ENCODE results near the gene OGFR.

OGFR gene

DNA sequence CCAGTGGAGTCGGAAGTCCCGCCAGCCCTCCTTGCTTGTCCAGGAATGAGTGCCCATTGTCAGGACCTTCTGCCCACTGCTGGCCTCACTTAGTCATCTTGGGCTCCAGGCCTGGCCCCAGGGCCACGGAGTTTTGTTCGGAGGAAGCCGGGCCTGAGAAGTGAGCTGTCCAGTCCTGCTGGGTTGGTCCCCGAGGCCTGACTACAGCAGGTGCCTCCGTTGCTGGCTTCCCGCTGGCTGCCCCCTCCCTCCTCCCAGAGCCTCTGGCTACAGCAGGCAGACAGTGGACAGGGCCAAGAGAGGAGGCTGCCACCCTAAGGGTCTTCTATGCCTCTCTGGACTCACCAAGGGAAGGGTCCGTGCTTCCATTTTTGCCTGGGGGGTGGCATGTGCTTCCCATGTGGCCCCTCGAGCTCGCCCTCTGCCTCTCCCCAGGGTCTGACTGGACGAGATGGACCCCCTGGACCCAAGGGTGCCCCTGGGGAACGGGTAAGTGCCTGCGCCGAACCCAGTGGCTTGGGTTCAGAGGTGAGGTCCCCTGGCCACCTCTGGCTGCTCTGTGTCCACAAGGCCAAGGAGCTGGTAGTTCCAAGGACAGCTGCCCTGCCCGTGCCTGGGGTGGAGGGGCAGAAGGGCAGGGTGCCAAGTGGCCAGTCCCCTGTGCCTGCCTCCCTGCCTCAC is 15.0 kb downstream of the OGFR start:
- in situ Hi-C loops (cut with HindIII; ENCODE audit: low pct_ligation_motif_present, low pct_unique_long_range_greater_than_20kb, low sequenced_read_pairs): no loop called here
- peak; percentile 22 for DNase-seq

DNA sequence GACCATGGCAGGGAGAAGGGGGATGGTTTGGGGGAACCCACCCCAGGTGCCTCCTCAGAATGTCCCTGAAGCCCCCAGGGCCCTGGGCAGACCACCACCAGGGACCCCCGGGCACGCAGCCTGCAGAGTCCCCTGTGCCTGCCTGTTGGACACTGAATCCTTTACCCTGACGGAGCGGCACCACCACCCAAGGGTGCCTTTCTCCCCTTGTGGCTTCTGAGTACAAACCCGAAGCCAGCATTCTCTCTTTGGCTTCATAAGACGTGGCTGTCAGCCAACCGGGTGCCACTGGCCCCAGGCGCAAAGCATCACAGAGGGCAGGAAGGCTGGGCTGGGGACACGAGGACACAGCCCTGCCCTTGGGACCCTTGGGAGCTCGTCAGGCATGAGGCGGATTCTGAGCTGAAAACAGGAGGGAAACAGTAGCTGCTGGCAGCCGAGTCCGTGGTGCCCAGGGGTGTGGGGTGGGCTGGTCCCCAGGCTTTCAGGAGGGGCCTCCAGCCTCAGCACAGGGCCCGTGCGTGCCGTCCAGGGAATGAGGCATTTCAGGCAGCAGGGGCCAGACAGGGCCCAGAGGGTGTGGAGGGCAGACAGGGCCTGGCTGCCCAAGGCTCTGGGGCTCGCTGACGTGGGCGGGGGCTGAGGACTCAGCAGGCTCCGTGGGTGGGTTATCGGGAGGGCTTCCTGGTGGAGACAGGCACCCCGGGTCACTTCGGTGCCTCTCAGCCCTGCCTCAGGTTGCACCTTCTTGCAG is 15.8 kb downstream of the OGFR start:
- DNase-seq: no peak
- in situ Hi-C loops (cut with HindIII; ENCODE audit: low pct_ligation_motif_present, low pct_unique_long_range_greater_than_20kb, low sequenced_read_pairs): no loop called here

DNA sequence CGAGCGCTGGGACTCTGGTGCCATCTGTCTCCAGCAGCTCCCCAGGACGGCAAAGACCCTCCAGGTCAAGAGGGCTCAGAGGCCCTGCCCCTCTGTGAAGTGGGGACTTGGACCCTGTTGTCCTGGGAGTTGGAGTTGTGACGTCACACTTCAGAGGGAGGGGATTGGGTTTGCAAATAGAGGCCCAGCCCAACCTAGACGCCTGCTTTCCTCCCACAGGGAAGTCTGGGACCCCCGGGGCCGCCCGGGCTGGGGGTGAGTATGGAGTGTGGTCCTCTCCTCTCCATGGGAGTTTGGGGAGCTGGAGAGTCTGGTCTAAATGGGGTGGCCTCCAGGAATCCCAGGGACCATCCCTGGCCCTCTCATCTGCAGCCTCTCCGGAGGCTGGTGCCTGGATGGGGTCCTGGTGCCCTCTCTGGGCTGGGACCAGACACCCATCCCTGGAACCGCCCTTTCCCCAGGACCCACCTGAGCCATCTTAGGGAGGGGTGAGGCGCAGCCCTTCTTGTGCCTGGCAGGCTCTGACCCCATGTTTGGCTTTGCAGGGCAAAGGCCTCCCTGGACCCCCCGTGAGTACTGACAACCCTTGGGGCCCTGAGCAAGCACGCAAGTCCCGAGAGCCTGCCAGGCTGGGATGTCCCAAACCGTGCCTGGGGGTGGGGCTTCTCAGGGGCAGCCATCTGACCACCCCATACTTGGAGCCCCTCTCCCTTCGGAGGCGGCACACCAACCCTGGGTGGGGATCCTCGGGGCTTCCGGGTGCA is 16.5 kb downstream of the OGFR start:
- no peak for DNase-seq
- in situ Hi-C loops (cut with HindIII; ENCODE audit: low pct_ligation_motif_present, low pct_unique_long_range_greater_than_20kb, low sequenced_read_pairs): no loop called here

DNA sequence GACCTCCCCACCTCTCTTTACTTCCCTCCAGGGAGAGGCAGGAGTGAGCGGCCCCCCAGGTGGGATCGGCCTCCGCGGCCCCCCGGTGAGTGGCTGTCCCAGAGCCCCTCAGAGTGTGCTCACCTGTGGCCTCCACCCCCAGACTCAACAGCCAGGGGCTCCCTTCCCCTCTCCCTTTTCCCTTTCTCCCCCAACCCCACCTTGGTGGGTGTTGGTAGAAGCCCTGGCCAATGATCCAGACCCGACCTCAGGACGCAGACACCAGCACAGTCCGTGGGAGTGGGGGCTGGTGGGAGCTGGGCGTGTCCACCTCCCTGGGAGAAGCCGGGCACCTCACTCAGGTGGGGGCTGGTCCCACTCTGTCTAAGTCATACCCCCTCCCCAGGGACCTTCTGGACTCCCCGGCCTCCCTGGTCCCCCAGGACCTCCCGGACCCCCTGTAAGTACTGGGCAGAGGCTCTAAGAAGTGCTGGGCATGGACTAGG is 17.1 kb downstream of the OGFR start:
- in situ Hi-C loops (cut with HindIII; ENCODE audit: low pct_ligation_motif_present, low pct_unique_long_range_greater_than_20kb, low sequenced_read_pairs): no loop called here
- DNase-seq: no peak

DNA sequence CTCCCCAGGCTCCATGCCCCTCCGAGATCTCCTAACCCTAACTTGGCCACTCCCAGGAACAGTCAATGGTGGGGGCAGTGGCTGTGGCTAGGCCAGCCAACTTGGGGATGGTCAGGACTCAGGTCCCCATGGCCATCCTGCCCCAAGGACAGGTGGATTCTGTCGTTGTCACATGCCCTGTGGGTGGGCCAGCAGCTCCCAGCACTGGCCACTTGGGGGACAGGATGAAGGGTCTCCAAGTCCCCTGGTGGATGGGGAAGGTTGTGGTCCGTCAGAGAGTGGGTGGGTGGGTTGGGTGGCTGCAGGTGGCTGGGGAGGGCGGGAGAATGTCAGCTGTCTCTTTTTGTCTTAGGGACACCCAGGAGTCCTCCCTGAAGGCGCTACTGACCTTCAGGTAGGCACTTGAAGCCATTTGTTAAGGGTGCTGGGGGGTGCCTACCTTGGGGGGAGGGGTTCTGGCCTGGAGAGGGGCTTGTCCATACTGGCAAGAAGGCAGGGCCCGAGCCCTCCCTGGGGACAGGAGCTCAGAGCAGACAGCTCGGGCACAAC is 17.7 kb downstream of the OGFR start:
- DNase-seq: no peak
- in situ Hi-C loops (cut with HindIII; ENCODE audit: low pct_ligation_motif_present, low pct_unique_long_range_greater_than_20kb, low sequenced_read_pairs): no loop called here

DNA sequence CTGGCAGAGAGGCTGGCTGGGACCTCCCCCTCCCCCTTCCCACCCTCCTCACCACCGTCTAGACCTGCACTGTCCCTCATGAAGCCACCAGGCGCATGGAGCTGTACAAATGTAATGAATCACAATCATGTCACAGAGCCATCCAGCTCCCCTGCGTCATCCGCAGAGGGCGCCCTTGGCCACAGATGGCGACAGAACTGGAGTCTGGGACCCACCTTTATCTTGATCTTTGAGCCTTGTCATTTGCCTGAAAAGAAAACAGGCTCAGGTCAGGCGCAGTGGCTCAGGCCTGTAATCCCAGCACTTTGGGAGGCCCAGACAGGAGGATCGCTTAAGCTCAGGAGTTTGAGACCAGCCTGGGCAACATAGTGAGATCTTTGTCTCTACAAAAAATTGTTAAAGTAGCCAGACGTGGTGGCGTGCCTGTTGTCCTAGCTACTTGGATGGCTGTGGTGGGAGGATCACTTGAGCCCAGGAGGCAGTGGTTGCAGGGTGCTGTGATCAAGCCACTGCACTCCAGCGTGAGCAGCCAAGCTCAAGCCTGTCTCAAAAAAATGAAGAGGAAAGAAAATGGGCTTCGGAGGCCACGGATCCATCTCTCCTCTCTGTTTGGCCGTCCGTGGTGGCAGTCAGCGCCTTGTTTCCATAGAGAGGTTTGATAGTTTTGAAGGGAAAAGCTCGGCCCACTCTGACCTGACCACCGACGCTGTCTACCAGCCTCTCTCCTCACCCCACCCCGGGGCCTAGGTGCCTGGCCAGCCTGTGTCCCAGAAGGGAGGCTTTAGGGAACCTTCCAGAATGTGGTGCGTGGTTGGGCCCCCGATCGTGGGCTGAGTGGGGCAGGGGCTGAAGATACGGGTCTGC is 18.4 kb downstream of the OGFR start:
- in situ Hi-C loops (cut with HindIII; ENCODE audit: low pct_ligation_motif_present, low pct_unique_long_range_greater_than_20kb, low sequenced_read_pairs): no loop called here

DNA sequence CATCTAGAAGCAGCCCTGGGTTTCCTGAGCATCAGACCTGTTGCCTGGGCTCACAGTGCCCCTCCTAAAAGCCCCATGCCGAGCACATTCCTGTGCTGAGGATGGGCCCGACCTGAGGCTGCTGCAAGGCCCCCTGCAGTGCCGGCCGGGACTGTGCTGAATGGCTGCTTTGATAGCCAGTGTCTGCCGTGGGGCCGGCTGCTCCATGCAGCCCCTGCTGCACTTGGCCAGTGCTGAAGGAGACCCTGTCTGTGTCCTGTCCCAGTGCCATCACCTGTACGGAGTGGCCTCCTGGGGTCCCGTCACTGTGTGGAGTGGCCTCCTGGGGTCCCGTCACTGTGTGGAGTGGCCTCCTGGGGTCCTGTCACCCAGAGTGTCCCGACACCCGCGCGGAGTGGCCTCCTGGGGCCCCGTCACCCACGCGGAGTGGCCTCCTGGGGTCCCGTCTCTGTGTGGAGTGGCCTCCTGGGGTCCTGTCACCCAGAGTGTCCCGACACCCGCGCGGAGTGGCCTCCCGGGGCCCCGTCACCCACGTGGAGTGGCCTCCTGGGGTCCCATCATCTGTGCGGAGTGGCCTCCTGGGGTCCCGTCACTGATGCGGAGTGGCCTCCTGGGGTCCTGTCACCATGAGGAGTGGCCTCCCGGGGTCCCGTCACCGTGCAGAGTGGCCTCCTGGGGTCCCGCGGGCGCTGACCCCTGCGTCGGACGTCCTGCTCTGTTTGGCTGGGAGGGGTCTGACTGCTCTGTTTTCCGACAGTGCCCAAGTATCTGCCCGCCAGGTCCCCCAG is 19.2 kb downstream of the OGFR start:
- DNase-seq: no peak
- in situ Hi-C loops (cut with HindIII; ENCODE audit: low pct_ligation_motif_present, low pct_unique_long_range_greater_than_20kb, low sequenced_read_pairs): no loop called here

More for the DNA sequence above, 18.4 kb downstream of the OGFR start:
- DNase-seq: peak; percentile 42

DNA sequence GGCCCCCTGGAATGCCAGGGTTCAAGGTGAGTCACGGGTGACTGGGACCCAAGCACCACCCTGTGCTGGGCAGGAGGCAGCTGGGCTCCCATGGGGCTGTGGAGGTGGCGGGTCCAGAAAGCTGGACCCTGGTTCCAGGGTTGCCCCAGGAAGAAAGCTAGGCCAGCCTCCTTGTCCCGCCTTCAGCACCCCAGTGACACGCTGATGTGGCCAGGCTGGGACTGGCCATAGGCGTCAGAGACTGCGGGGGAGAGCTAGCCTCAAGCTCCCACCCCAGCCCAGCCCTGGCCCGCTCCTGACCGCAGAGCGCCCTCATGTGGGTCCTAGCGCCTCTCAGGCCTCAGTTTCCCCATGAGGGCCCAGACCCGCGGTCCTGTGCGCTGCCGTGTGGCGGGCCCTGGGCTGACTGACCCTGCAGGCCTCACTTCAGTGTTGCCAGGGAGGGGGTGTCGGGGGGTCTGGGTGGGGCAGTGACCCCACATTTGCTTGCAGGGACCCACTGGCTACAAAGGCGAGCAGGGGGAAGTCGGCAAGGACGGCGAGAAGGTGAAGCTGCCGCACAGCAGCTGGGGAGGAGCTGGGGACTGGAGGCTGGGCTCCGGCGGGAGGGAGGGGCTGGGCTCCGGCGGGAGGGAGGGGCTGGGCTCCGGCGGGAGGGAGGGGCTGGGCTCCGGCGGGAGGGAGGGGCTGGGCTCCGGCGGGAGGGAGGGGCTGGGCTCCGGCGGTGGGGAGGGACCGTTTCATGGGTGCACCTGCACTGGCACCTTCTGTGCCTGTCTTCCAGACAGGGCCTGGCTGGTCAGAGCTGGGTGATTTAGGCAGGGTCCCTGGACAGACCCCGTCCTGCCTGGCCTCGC is 20.1 kb downstream of the OGFR start:
- in situ Hi-C loops (cut with HindIII; ENCODE audit: low pct_ligation_motif_present, low pct_unique_long_range_greater_than_20kb, low sequenced_read_pairs): no loop called here

DNA sequence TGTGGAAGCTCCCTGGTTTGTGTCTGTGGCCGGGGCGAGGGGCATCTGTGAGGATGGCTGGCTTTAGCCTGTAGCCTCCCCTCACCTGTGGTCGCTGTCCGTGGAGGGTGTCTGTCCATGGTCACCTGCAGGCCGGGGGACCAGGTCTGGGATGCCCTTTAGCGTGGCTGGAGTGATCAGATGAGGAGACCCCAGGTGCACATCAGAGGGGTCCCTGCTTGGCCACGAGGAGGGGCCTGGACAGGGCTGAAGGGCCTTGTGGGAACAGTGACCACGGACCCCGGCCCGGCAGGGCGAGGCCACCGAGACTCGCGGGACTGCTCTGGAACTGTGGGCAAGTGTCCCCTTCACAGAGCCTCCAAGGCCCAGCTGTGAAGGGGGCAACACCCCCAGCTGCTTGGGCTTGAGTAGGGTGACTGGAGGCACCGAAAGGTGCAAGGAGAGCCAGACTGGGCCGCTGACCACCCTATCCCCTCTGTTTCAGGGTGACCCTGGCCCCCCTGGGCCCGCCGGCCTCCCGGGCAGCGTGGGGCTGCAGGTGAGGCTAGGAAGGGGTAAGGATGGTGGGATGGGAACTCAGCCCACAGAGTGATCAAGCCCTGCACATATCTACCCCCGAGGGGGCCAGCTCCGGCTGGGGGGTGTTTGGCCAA is 20.8 kb downstream of the OGFR start:
- in situ Hi-C loops (cut with HindIII; ENCODE audit: low pct_ligation_motif_present, low pct_unique_long_range_greater_than_20kb, low sequenced_read_pairs): no loop called here
- no peak for DNase-seq

More for the DNA sequence above, 20.1 kb downstream of the OGFR start:
- DNase-seq: peak; percentile 44

DNA sequence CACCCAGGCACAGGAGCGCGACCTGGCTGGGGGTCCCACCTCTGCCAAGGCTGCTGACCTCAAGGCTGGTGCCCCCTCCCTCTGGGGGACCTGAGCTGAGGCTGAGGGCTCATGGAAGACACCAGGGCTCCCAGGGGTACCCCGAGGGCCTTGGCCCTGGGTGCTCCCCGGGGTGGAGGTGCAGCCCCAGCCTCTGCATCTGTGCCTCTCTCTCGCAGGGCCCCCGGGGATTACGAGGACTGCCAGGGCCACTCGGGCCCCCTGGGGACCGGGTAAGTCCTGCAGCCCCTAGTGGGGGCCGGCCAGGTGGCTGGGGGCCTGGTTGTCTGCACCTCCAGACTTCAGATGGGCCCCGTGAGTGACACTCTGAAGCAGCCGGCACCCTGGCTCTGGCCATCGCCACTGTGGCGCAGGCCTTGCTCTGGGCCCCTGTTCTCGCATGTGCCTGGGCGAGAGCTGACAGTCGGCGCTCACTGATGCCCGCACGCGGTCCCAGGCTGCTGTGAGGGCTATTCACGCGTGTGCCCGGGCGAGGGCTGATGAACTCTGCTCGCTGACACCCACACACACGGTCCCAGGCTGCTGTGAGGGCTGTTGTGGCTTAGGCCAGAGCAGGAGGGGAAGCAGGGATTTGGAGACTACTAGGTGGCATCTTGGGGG is 21.5 kb downstream of the OGFR start:
- no peak for DNase-seq
- in situ Hi-C loops (cut with HindIII; ENCODE audit: low pct_ligation_motif_present, low pct_unique_long_range_greater_than_20kb, low sequenced_read_pairs): no loop called here

DNA sequence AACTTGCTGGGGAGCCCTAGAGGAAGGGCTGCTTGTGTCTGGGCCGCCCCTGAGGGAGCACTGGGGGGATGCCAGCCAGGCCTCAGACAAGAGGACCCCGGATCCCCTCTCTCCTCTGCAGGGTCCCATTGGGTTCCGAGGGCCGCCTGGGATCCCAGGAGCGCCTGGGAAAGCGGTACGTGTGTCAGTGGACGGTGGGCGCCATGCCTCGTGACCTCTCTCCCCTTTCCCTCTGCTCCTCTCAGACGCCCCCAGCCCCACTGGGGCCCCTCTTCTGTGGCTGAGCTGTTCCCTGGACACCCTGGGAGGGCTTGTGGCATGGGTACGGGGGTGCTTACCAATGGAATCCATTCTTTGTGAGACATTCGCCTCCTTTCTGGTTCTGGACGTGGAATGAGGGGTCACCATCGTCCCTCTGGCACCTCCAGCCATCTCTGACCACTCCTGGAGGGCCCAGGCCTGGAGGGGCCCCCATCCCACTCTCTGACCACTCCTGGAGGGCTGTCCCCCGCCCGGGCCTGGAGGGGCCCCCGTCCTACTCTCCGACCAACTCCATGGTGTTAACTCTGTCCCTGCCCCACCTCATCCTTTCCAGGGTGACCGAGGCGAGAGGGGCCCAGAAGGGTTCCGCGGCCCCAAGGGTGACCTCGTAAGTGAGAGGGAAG is 22.1 kb downstream of the OGFR start:
- in situ Hi-C loops (cut with HindIII; ENCODE audit: low pct_ligation_motif_present, low pct_unique_long_range_greater_than_20kb, low sequenced_read_pairs): no loop called here
- no peak for DNase-seq

DNA sequence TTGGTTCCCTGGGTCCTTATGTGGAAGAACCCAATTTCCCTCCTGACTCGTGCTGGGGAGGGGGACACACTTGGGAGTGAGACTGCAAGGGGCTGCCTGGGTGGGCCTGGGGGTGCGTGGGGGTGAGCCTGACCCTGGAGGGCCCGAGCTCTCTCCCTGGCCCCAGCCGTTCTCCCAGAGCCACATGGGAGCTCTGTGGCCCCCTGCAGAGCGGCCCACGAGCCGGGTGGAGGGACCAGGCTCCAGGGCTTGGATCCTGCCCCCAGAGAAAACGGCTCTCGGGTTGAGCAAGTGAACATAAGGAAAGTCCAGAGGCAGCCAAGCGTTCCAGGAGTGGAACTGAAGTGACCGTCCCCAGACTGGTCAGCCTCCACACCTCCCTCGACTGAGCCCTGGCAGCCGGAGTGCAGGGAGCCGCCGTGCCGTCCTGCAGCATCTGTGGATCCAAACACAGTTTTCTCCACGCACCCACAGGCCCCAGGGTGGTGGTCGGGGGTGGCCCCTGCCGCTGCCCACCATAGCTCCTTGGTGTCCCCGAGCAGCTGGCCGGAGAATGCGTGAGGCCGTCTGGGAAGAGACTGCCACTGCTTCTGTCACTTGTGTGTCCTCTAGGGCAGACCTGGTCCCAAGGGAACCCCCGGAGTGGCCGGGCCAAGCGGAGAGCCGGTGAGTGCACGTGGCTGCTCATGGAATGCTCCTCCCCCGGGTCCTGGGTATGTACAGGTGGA is 22.8 kb downstream of the OGFR start:
- in situ Hi-C loops (cut with HindIII; ENCODE audit: low pct_ligation_motif_present, low pct_unique_long_range_greater_than_20kb, low sequenced_read_pairs): no loop called here
- DNase-seq: no peak

DNA sequence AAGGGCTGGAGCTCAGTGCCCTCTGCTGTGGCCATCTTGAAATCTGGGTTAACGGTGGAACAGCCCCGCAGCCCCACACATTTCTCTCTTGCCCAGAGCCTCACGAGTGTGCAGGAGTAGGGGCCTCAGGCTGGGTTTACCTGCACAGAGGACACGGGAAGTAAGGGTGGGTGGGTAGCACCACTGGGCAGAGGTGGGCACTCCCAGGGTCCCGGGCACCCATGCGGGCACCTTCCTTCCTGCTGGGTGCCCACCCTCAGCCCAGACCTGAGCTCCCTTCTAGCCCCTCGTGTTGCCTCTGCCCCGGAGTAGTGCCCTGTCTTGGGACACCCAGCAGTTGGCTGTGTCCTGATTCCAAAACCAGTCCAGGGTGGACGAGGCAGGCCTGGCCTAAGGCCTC is 23.4 kb downstream of the OGFR start:
- in situ Hi-C loops (cut with HindIII; ENCODE audit: low pct_ligation_motif_present, low pct_unique_long_range_greater_than_20kb, low sequenced_read_pairs): no loop called here
- no peak for DNase-seq

DNA sequence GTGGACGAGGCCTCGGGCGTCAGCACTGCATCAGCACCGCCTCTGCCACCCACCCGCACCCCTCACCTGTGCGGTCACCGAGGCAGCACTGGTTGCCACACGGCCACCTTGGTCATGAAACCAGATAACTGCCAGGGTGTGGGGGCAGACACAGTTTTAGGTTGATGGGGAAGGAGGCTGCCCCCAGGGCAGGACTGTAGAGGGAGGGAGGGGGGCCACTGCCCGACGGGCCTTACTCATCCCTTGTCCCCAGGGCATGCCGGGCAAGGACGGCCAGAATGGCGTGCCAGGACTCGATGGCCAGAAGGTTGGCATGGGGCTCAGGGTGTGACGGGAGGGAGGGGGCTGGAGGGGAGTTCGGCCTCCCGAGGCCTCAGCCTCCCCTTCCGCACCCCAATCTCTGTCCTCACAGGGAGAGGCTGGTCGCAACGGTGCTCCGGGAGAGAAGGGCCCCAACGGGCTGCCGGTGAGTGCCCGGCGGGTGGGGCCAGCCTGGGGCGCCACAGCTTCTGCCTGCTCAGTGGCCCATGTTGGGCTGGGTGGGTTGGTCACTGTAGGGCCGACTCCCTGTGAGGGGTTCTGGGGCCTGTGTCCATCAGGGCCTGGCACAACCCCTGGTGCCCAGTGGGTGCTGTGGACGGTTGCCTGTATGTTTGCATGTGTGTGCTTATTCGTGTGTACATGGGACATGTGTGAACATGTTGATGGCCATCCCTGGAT is 24.0 kb downstream of the OGFR start:
- in situ Hi-C loops (cut with HindIII; ENCODE audit: low pct_ligation_motif_present, low pct_unique_long_range_greater_than_20kb, low sequenced_read_pairs): no loop called here
- DNase-seq: no peak

All from ACHN (cell line).